Trophoblast cell (in vitro differentiated cells and primary cell): ENCODE data around the gene VASH2.
A peak's percentile ranks its signal among the peaks of the same experiment; 100 is the strongest.

Experiments
- DNase-seq, 2 donors: peaks; one replicate each; pipeline ENCODE4 v3.0.0-alpha.2; 2016
- H2AFZ ChIP-seq: 2 replicates; pipeline ENCODE4 v1.6.1; 2013; ENCODE audit warnings: low read length, moderate library complexity, mild to moderate bottlenecking; ENCODE audit not compliant: insufficient read depth, poor library complexity
- H2AK5ac ChIP-seq: 2 replicates; pipeline ENCODE4 v1.6.1; 2013; ENCODE audit warnings: mild to moderate bottlenecking, low read length
- H2BK120ac ChIP-seq: 2 replicates; pipeline ENCODE4 v1.6.1; 2013; ENCODE audit warnings: low read length, mild to moderate bottlenecking, moderate library complexity; ENCODE audit not compliant: insufficient read depth, poor library complexity
- H2BK12ac ChIP-seq: 2 replicates; pipeline ENCODE4 v1.6.1; 2013; ENCODE audit warnings: mild to moderate bottlenecking, low read length, moderate library complexity
- H2BK5ac ChIP-seq: 2 replicates; pipeline ENCODE4 v1.6.1; 2013; ENCODE audit warnings: low read length, low read depth, moderate library complexity, mild to moderate bottlenecking; ENCODE audit not compliant: poor library complexity
- H3K14ac ChIP-seq: 2 replicates; pipeline ENCODE4 v1.6.1; 2013; ENCODE audit warnings: mild to moderate bottlenecking, low read length
- H3K18ac ChIP-seq: 2 replicates; pipeline ENCODE4 v1.6.1; 2013; ENCODE audit warnings: mild to moderate bottlenecking, low read length
- H3K23ac ChIP-seq: 2 replicates; pipeline ENCODE4 v1.6.1; 2013; ENCODE audit warnings: low read length
- H3K27ac ChIP-seq: 2 replicates; pipeline ENCODE4 v1.5.1; 2013; ENCODE audit warnings: low read depth, mild to moderate bottlenecking, inconsistent platforms, low read length, moderate library complexity
- H3K27me3 ChIP-seq: 2 replicates; pipeline ENCODE4 v1.6.1; 2013; ENCODE audit warnings: inconsistent platforms, mild to moderate bottlenecking, low read length, moderate library complexity; ENCODE audit not compliant: insufficient read depth
- H3K36me3 ChIP-seq, 2 experiments: 1 replicate in 1 of 2; 2 replicates in 1 of 2; pipeline ENCODE4 v1.6.1; 2013; ENCODE audit warnings: low read length in 2 of 2, mild to moderate bottlenecking in 2 of 2, moderate library complexity in 1 of 2; ENCODE audit not compliant: insufficient read depth in 2 of 2, control insufficient read depth in 1 of 2
- H3K4ac ChIP-seq: 2 replicates; pipeline ENCODE4 v1.6.1; 2013; ENCODE audit warnings: low read depth, mild to moderate bottlenecking, low read length, moderate library complexity
- H3K4me1 ChIP-seq, 2 experiments: 1 replicate in 1 of 2; 2 replicates in 1 of 2; pipeline ENCODE4 v1.6.1; 2013; ENCODE audit warnings: low read length in 2 of 2, mild to moderate bottlenecking in 2 of 2, moderate library complexity in 1 of 2; ENCODE audit not compliant: insufficient read depth in 2 of 2, control insufficient read depth in 1 of 2
- H3K4me2 ChIP-seq: 2 replicates; pipeline ENCODE4 v1.6.1; 2013; ENCODE audit warnings: inconsistent platforms, mild to moderate bottlenecking, low read length, moderate library complexity
- H3K4me3 ChIP-seq: 2 replicates; pipeline ENCODE4 v1.5.1; 2013; ENCODE audit warnings: mild to moderate bottlenecking, low read depth, low read length, inconsistent platforms
- H3K79me1 ChIP-seq: one replicate; pipeline ENCODE4 v1.6.1; 2013; ENCODE audit warnings: low read length
- H3K79me2 ChIP-seq: 2 replicates; pipeline ENCODE4 v1.6.1; 2013; ENCODE audit warnings: low read length, mild to moderate bottlenecking; ENCODE audit not compliant: control insufficient read depth, insufficient read depth, poor library complexity
- H3K9ac ChIP-seq: 2 replicates; pipeline ENCODE4 v1.6.1; 2013; ENCODE audit warnings: mild to moderate bottlenecking, low read length
- H3K9me3 ChIP-seq: 2 replicates; pipeline ENCODE4 v1.6.1; 2013; ENCODE audit warnings: low read depth, mild to moderate bottlenecking, control low read depth, inconsistent platforms, low read length; ENCODE audit not compliant: insufficient read depth
- H4K12ac ChIP-seq: 2 replicates; pipeline ENCODE4 v1.6.1; 2013; ENCODE audit warnings: low read depth, mild to moderate bottlenecking, low read length, moderate library complexity
- H4K8ac ChIP-seq: 2 replicates; pipeline ENCODE4 v1.6.1; 2013; ENCODE audit warnings: low read depth, mild to moderate bottlenecking, low read length, moderate library complexity
- H4K91ac ChIP-seq: one replicate; pipeline ENCODE4 v1.6.1; 2013; ENCODE audit warnings: low read depth, mild to moderate bottlenecking, low read length, moderate library complexity
- WGBS: extraction: QIAGEN DNeasy Blood & Tissue Kit; methylation state at CpG from one replicate; pipeline ENCODE4 v1.1.7; 2013; ENCODE audit warnings: missing lambda C conversion rate; ENCODE audit not compliant: insufficient read length, insufficient coverage; ENCODE audit errors: extremely low coverage; 5-methylcytosine and 5-hydroxymethylcytosine counted together

VASH2 gene

DNA sequence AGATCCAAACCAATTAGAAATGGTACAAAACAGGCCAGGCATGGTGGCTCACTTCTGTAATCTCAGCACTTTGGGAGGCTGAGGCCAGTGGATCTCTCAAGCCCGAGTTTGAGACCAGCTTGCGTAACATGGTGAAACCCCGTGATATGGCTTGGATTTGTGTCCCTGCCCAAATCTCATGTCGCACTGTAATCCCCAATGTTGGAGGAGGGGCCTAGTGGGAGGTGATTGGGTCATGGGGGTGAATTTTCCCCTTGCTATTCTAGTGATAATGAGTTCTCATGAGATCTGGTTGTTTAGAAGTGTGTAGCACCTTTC, 7.0 kb upstream of the VASH2 start:
- H3K4me1 ChIP-seq: no peaks in the 10 kb centered on the region
- no peaks in the 10 kb centered on the region for H3K9me3 ChIP-seq
- no peak overlapping the region for H2AFZ ChIP-seq
- H2BK5ac ChIP-seq: no peak overlapping the region
- H3K18ac ChIP-seq: no peak overlapping the region
- no peak overlapping the region for H2BK12ac ChIP-seq
- H2AK5ac ChIP-seq: no peak overlapping the region
- WGBS: no CpG with 5 or more reads among the region's 4 CpGs
- H3K79me1 ChIP-seq: no peaks in the 10 kb centered on the region
- H4K8ac ChIP-seq: no peak overlapping the region
- no peak overlapping the region for H3K9ac ChIP-seq
- H3K27me3 ChIP-seq: no peaks in the 10 kb centered on the region
- H3K4ac ChIP-seq: no peak overlapping the region
- H4K12ac ChIP-seq: no peak overlapping the region
- no peak overlapping the region for H2BK120ac ChIP-seq
- H3K23ac ChIP-seq: no peak overlapping the region
- no peak overlapping the region for H3K14ac ChIP-seq
- H3K4me3 ChIP-seq: no peak overlapping the region
- H3K27ac ChIP-seq: no peak overlapping the region
- H3K4me2 ChIP-seq: no peak overlapping the region
- H3K36me3 ChIP-seq: no peaks in the 10 kb centered on the region
- H4K91ac ChIP-seq: no peak overlapping the region
- H3K79me2 ChIP-seq: no peaks in the 10 kb centered on the region
- no peak for DNase-seq

DNA sequence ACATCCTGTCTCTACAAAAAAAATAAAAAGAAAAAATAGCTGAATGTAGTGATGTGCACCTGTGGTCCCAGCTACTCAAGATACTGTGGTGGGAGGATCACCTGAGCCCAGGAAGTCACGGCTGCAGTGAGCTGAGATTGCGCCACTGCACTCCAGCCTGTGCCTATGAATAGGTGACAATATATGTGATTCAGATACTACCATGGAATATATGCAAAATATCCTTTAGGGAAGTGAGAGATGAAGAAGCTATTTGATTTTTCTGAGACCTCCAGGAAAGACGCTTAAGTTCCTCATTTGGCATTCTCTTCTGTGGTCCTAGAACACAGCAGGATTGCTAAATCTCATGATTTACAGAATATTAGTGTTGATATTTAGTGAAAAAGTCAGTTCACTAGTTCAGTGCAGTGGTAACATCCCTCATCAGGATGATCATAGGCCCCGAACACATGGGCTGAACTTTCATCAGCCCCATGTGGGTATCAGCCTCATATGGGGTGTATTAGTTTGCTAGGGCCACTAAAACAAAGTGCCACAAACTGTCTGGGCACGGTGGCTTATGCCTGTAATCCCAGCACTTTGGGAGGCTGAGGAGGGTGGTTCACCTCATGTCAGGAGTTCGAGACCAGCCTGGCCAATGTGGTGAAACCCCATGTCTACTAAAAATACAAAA, 6.0 kb upstream of the VASH2 start:
- no peak overlapping the region for H4K12ac ChIP-seq
- no peak overlapping the region for H3K4me2 ChIP-seq
- no peak overlapping the region for H2AK5ac ChIP-seq
- no peaks in the 10 kb centered on the region for H3K79me1 ChIP-seq
- no peak overlapping the region for H3K18ac ChIP-seq
- no peaks in the 10 kb centered on the region for H3K4me1 ChIP-seq
- no peaks in the 10 kb centered on the region for H3K27me3 ChIP-seq
- H2BK12ac ChIP-seq: no peak overlapping the region
- H4K8ac ChIP-seq: no peak overlapping the region
- no peaks in the 10 kb centered on the region for H3K79me2 ChIP-seq
- no peak overlapping the region for H3K23ac ChIP-seq
- H3K27ac ChIP-seq: no peak overlapping the region
- no peak overlapping the region for H4K91ac ChIP-seq
- no peak overlapping the region for H3K9ac ChIP-seq
- no peak for DNase-seq
- no peak overlapping the region for H3K4ac ChIP-seq
- H2AFZ ChIP-seq: no peak overlapping the region
- H3K4me3 ChIP-seq: no peak overlapping the region
- no peak overlapping the region for H2BK120ac ChIP-seq
- H3K9me3 ChIP-seq: no peaks in the 10 kb centered on the region
- H3K36me3 ChIP-seq: no peaks in the 10 kb centered on the region
- no peak overlapping the region for H3K14ac ChIP-seq
- WGBS: no CpG with 5 or more reads among the region's 6 CpGs
- H2BK5ac ChIP-seq: no peak overlapping the region

DNA sequence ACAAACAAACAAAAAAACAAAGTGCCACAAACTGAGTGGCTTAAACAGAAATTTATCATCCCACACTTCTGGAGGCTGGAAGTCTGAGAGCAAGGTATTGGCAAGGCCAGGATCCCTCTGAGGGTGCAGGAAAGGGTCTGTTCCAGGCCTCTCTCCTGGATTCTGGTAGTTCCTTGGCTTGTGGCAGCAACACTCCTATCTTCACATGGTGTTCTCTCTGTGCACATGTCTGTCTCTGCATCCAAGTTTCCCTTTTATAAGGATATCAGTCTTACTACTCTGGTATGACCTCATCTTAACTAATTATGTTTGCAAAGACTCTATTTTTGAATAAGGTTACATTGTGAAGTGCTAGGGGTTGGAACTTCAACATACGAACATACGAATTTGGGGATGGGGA, 5.3 kb upstream of the VASH2 start:
- H2BK5ac ChIP-seq: no peak overlapping the region
- H4K12ac ChIP-seq: no peak overlapping the region
- no peak overlapping the region for H2AK5ac ChIP-seq
- no peak overlapping the region for H2BK12ac ChIP-seq
- no peak overlapping the region for H3K23ac ChIP-seq
- DNase-seq: no peak
- no peaks in the 10 kb centered on the region for H3K9me3 ChIP-seq
- no peak overlapping the region for H3K18ac ChIP-seq
- H2AFZ ChIP-seq: no peak overlapping the region
- H3K4me1 ChIP-seq: peaks cover 0 to 1% of the 10 kb centered on the region in 2 experiments
- H4K8ac ChIP-seq: no peak overlapping the region
- no peaks in the 10 kb centered on the region for H3K79me2 ChIP-seq
- H3K4me2 ChIP-seq: no peak overlapping the region
- H3K27me3 ChIP-seq: no peaks in the 10 kb centered on the region
- no peak overlapping the region for H3K4ac ChIP-seq
- H3K36me3 ChIP-seq: no peaks in the 10 kb centered on the region
- no peak overlapping the region for H3K27ac ChIP-seq
- H3K79me1 ChIP-seq: no peaks in the 10 kb centered on the region
- H4K91ac ChIP-seq: no peak overlapping the region
- no peak overlapping the region for H3K9ac ChIP-seq
- H3K4me3 ChIP-seq: no peak overlapping the region
- no peak overlapping the region for H3K14ac ChIP-seq
- no CpG with 5 or more reads among the region's 2 CpGs for WGBS
- H2BK120ac ChIP-seq: no peak overlapping the region

DNA sequence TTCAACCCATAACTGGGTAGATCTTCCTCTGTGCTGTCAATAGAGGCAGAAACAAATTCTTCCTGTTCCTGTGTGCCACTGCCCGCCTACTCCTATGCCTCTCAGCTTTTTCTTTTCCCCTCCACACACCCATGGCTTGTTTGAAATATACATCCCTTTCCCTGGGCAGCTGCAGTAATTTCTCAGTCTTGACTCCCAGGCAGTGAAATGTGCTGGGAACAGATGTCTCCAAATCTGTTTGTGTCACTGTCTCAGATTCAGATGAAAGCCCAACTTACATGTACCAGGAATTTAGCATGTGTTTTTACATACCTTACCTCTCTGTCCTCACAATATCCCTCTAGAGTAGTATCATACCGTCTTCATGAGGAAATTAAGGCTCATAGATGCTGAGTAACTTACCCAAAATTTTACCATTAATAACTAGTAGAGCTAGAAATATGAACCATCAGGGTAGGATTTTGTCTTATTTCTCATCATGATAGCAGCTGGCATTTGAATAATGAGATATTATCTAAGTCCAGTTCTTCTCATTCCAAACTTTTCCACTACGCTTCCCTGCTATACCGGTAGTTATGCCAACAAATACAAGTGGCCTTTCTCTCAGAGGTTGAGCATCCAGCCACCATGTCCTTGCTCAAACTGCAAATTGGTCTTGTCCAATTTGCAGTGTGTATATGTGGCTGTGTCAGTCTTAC, 4.7 kb upstream of the VASH2 start:
- H3K4me3 ChIP-seq: no peak overlapping the region

More for the DNA sequence above, 4.7 kb upstream of the VASH2 start:
- no peak overlapping the region for H2BK12ac ChIP-seq
- H2BK120ac ChIP-seq: no peak overlapping the region
- H4K12ac ChIP-seq: no peak overlapping the region
- no peak overlapping the region for H4K91ac ChIP-seq
- no peaks in the 10 kb centered on the region for H3K27me3 ChIP-seq
- no peak overlapping the region for H2BK5ac ChIP-seq
- H2AFZ ChIP-seq: no peak overlapping the region
- DNase-seq: peak; percentile 37 to 90
- WGBS: no CpG with 5 or more reads among the region's 4 CpGs
- peaks cover 2% of the 10 kb centered on the region for H3K79me1 ChIP-seq
- H3K23ac ChIP-seq: no peak overlapping the region
- H3K4me2 ChIP-seq: no peak overlapping the region
- H3K4me1 ChIP-seq: peaks cover 0 to 2% of the 10 kb centered on the region in 2 experiments
- H3K27ac ChIP-seq: no peak overlapping the region
- no peak overlapping the region for H3K14ac ChIP-seq
- no peak overlapping the region for H3K9ac ChIP-seq
- no peak overlapping the region for H3K18ac ChIP-seq
- H3K9me3 ChIP-seq: no peaks in the 10 kb centered on the region
- H3K79me2 ChIP-seq: no peaks in the 10 kb centered on the region
- no peak overlapping the region for H3K4ac ChIP-seq
- H2AK5ac ChIP-seq: no peak overlapping the region
- H4K8ac ChIP-seq: no peak overlapping the region
- no peaks in the 10 kb centered on the region for H3K36me3 ChIP-seq
